K562 (cell line): ENCODE data around the gene RPTOR.

Source experiments
- EGR1 ChIP-seq: fragments of 450-650 bp; conservative IDR thresholded peaks from 2 replicates; pipeline ENCODE4 v1.6.1; 2017; ENCODE audit warnings: mild to moderate bottlenecking
- EP300 ChIP-seq: IDR thresholded peaks from 2 replicates; pipeline ENCODE4 v1.6.1; 2012; ENCODE audit warnings: low read length, improper control_type of control experiment
- HNRNPUL1 ChIP-seq: fragments of 200-400 bp; formaldehyde crosslinking; IDR thresholded peaks from 2 replicates; pipeline ENCODE4 v1.6.1; 2017; ENCODE audit warnings: low read length
- MAFF ChIP-seq: IDR thresholded peaks from 2 replicates; pipeline ENCODE4 v1.6.1; 2012; ENCODE audit warnings: low read length, improper control_type of control experiment
- MAFK ChIP-seq: IDR thresholded peaks from 2 replicates; pipeline ENCODE4 v1.6.1; 2011; ENCODE audit warnings: low read length, improper control_type of control experiment
- MGA ChIP-seq: fragments of 450-650 bp; IDR thresholded peaks from 2 replicates; pipeline ENCODE4 v1.6.1; 2016; ENCODE audit warnings: mild to moderate bottlenecking, moderate library complexity
- MTA3 ChIP-seq: fragments of 450-650 bp; formaldehyde crosslinking; IDR thresholded peaks from 2 replicates; pipeline ENCODE4 v1.6.1; 2017; ENCODE audit warnings: mild to moderate bottlenecking, borderline replicate concordance
- RFX5 ChIP-seq: IDR thresholded peaks from 2 replicates; pipeline ENCODE4 v1.6.1; 2011; ENCODE audit warnings: low read depth, mild to moderate bottlenecking, improper control_type of control experiment, low read length
- STAT6 ChIP-seq: sonication (generic); formaldehyde crosslinking; IDR thresholded peaks from 2 replicates; pipeline ENCODE4 v1.8.1; 2023; ENCODE audit warnings: mild to moderate bottlenecking, missing genetic modification reagents
- SUPT5H ChIP-seq: fragments of 450-650 bp; IDR thresholded peaks from 2 replicates; pipeline ENCODE4 v1.6.1; 2016

DNA sequence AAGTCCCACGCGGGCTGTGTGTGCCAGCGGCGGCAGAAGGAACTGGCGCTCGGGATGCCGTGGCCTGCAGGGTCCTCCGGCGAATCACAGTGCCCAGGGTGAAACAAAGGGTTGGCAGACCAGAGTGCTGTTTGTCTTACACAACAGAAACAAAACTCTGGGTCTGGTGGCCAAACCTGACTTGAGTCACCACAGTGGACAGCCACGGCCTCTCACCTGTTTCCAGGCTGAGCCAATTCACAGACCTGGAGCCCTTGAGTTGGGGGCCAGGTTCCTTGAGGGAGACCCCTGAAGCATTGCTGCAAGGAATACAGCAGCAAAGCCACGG is 444.9 kb downstream of the RPTOR start:
- no peak for TF ChIP-seq STAT6
- TF ChIP-seq RFX5: no peak
- TF ChIP-seq MAFK: no peak
- TF ChIP-seq EGR1: no peak
- no peak for TF ChIP-seq EP300
- TF ChIP-seq MTA3: no peak
- TF ChIP-seq SUPT5H: no peak
- no peak for TF ChIP-seq MGA
- no peak for TF ChIP-seq HNRNPUL1
- no peak for TF ChIP-seq MAFF
